ENCODE results near the gene ZNF202.

ZNF202 gene

DNA sequence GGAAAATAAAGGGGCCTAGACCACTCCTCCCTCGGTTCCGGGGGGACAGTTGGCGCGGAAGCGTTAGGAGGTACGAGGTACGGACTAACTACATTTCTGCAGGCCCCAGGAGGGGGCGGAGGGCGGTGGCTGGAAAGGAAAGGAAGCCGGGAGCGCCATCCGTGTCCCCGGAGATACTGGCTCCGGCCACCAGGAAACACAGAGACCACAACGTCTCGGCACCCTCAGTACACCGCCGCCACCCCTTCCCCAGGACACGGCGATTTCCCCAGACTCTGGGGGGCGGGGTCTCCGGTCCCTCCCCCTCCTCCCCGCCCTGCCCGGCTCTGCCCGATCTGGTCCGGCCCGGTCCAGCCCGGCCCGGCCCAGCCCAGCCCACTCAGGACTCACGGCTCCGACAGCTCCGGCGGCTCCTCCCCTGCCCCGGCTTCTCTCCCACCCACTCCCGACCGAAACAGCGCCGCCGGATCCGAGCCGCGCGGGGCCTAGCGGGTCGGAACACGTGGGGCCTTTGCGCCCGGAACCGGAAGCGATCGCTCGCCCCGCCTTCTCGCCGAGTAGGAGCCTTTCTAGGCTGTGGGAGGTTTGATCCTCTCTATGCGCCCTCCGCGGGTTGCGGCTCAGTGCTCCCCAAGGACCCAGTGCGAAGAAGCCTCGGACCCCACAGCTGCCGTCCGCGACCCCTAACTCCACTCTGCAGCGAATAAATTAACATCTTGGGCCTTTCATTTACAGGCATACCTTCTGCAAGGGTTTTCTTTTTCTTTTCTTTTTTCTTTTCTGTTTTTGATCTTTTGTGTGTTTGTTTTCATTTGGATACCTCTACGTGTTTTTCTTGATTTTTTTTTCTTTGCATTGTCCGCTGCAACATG is at the start of gene ZNF202:
Gene ZNF202, minus strand, starts transcription at position 502 of the 872 bp plus-strand sequence. CDS start 10,772 bp downstream, outside the sequence.
- in situ Hi-C loops (cut with MboI; ENCODE audit: low sequenced_read_pairs, unreplicated experiment): no loop called here
- TF ChIP-seq, protein P1, sequence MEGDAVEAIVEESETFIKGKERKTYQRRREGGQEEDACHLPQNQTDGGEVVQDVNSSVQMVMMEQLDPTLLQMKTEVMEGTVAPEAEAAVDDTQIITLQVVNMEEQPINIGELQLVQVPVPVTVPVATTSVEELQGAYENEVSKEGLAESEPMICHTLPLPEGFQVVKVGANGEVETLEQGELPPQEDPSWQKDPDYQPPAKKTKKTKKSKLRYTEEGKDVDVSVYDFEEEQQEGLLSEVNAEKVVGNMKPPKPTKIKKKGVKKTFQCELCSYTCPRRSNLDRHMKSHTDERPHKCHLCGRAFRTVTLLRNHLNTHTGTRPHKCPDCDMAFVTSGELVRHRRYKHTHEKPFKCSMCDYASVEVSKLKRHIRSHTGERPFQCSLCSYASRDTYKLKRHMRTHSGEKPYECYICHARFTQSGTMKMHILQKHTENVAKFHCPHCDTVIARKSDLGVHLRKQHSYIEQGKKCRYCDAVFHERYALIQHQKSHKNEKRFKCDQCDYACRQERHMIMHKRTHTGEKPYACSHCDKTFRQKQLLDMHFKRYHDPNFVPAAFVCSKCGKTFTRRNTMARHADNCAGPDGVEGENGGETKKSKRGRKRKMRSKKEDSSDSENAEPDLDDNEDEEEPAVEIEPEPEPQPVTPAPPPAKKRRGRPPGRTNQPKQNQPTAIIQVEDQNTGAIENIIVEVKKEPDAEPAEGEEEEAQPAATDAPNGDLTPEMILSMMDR (IDR thresholded peaks at IDR 0.05; ENCODE audit: borderline replicate concordance, control extremely low read depth, extremely low read depth, insufficient read depth, missing control alignments): no peak
- peak; percentile 93 for DNase-seq (ENCODE audit: low spot score)

DNA sequence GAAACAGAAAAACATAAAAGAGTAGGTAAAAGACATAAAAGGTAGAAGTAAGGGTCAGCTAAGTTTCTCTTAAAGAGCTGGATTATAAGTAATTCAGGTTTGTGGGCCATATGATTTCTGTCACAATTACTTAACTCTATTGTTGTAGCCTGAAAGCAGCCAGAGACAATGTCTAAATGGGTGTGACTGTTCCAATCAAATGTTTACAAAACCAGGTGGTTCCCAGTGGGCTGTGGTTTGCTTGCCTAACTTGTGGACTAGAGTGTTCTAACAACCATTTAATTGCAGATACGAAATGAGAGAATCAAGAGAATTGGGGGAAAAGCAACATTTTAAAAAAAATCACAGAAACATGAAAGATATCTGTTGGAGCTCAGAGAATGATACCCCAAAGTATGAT is 42.1 kb upstream of the ZNF202 start:
- no peak for DNase-seq (ENCODE audit: low spot score)
- in situ Hi-C loops (cut with MboI; ENCODE audit: low sequenced_read_pairs, unreplicated experiment): no loop called here
- TF ChIP-seq, protein P1 (IDR thresholded peaks at IDR 0.05; ENCODE audit: borderline replicate concordance, control extremely low read depth, extremely low read depth, insufficient read depth, missing control alignments): no peak

DNA sequence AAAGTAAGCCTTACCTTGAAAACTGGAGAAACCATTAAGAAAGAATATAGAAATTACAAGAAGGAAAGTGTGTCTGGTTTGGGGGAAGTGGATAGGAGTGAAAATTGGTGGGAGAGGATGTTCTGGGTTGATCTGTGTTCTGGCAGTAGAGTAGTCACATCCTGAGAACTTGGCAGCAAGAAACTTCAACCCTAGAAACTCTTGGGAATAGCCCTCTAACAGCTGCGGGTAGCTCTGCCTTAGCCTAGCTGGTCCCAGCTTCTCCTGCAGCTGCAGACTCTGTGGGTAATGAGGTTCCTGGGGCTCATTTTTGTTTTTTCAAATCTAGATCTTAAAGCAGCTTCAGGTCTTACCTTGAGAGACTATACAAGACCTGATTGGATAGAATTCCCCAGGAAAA is 37.1 kb upstream of the ZNF202 start:
- in situ Hi-C loops (cut with MboI; ENCODE audit: low sequenced_read_pairs, unreplicated experiment): no loop called here
- TF ChIP-seq, protein P1 (IDR thresholded peaks at IDR 0.05; ENCODE audit: borderline replicate concordance, control extremely low read depth, extremely low read depth, insufficient read depth, missing control alignments): no peak
- no peak for DNase-seq (ENCODE audit: low spot score)

DNA sequence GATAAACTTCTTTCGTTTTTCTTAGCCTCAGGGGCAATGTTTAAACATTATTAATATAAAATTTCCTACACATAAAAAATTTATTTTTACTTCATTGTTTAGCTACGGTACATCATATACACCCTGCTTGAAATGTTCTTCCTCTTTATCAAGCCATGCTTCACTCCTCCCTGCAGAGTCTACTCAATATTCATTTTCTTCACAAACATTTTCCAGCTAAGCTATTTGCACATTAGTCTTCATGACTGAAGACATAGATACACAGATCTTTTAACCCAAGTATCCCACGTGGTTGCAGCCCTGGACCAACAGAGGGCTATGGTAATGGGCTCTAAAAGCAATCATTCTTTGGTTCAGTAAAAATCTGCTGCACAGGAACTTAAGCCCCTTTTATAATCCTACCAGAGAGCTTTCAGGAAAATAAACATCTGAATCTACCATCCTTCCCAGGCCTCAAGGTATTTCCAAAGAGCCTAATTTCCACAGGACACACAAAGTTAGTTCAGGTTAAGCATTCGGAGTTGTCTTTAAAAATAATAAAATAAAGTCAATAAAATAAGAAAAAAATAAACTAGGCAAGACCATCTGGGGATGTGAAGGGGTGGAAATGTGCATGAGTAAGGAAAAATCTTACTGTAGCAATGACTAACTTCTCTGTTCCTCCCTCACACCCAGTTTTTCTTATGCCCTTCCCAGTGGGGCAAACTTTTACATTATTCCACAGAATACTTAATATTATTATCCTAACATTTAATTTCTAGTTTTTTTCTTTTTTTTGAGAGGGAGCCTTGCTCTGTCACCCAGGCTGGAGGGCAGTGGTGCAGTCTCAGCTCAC is 34.5 kb upstream of the ZNF202 start:
- no peak for DNase-seq (ENCODE audit: low spot score)
- TF ChIP-seq, protein P1 (IDR thresholded peaks at IDR 0.05; ENCODE audit: borderline replicate concordance, control extremely low read depth, extremely low read depth, insufficient read depth, missing control alignments): no peak
- in situ Hi-C loops (cut with MboI; ENCODE audit: low sequenced_read_pairs, unreplicated experiment): no loop called here

DNA sequence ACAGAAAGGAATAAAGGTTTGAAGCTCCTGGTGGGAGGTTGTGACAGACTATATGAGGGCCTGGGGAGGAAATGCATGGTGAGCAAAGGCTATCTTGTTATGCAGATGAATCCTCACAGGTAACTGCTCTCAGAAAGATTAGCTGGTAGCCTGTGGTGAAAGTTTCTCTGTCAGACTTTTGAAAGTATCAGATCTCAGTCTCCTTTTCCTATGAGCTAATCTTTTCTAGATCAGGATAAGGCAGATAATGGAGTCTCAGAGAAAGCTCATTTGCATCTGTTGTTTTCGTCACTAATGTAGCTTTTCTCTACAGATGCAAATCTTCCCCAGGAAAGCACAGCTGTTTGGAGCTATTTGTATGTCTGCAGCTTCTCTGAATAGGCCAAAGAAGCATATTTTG is 33.8 kb upstream of the ZNF202 start:
- TF ChIP-seq, protein P1 (IDR thresholded peaks at IDR 0.05; ENCODE audit: borderline replicate concordance, control extremely low read depth, extremely low read depth, insufficient read depth, missing control alignments): no peak
- in situ Hi-C loops (cut with MboI; ENCODE audit: low sequenced_read_pairs, unreplicated experiment): no loop called here
- DNase-seq (ENCODE audit: low spot score): no peak

DNA sequence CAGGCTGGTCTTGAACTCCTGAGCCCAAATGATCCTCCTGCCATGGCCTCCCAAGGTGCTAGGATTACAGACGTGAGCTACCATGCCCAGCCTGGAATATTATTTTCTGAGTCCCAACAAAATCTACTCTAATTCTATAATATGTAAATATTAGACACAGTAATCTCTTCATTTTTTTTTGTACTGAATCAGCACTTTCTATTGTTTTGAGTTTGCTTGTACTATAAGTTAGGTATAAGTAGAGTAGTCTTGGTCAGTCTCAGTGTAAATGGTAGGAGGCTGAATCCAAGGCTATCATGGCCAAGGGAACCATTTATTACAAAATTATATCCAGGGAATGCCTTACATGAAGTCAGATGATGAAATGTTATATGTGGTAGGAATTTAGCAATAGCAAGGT is 32.5 kb upstream of the ZNF202 start:
- no peak for DNase-seq (ENCODE audit: low spot score)
- in situ Hi-C loops (cut with MboI; ENCODE audit: low sequenced_read_pairs, unreplicated experiment): no loop called here
- TF ChIP-seq, protein P1 (IDR thresholded peaks at IDR 0.05; ENCODE audit: borderline replicate concordance, control extremely low read depth, extremely low read depth, insufficient read depth, missing control alignments): no peak
